ENCODE results near the gene DDA1.

DDA1 gene

DNA sequence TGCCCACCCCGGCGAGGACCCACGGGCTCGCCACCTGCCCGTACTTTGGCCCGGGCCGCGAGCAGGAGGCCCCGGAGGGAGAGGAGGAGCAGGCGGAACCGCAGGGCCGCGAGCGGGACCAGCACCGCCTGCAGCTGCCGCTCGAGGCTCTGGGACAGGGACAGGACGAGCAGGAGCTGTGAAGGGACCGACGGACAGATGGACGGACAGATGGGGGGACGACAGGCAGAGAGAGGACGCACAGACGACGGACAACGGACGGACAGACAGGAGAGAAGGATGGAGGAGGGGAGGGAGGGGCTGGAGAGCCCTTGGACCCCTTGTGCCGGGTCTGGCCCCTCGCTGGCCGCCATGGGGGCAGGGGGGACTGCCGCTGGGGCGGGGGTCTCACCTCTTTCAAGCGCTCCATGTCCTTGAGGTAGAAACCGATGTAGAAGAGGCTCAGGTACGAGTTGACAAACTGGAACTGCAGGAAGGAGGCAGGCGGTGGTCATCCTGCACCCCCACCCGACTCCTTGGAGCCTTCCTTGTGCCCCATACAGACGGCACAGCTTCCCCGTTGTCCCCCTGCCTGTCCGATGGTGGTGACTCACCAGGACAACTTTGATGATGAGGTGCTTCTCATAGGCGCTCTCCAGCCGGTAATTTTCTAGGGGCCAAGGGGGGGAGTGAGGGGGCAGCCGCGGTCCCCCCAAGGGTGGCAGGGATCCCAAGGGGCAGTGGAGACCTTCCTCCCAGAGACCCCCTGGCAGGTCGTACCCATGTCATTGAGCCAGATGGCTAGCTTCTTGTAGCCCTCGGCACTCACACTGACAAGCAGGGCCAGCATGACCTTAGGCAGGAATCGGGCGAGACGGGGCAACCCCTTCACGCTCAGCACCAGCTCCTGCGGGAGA is 20.3 kb downstream of the DDA1 start:
- DNase-seq (ENCODE audit: low read depth in 2 of 2), result no peak

DNA sequence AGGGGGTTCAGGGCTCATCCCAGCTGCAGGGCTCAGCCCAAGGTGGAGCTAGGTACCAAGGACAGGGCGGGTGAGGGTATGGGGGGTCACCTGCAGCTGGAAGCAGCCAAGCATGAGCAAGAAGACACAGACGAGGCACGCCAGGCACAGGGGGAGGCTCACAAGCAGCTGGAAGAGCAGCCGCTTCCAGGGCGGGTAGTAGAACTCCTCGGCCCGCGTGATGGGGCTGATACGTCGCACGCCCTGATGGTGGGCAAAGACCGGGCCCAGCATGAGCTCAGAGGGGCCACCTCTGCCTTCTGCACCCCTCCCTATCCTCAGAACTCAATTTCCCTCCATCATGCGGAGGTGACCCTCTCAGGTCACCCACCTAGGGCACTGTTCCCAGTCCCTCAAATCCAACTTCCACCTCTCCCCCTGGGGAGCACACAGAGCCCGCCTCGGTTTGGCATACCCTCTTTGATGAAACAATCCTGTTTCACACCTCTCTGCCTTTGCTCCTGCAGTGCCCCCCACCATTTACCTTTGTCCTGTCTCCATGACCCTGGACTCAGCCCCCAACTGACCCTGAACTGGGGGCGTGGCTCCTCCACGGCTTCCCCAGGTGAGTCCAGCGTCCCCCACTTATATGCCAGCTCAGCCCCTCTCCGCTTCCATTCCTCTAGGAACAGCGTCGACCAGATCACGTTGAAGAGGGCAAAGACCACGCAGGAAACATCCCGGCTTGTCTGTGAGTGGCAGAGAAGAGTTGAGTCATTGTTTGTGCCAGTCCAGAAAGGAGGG is 21.1 kb downstream of the DDA1 start:
- no peak for DNase-seq (ENCODE audit: low read depth in 2 of 2)

DNA sequence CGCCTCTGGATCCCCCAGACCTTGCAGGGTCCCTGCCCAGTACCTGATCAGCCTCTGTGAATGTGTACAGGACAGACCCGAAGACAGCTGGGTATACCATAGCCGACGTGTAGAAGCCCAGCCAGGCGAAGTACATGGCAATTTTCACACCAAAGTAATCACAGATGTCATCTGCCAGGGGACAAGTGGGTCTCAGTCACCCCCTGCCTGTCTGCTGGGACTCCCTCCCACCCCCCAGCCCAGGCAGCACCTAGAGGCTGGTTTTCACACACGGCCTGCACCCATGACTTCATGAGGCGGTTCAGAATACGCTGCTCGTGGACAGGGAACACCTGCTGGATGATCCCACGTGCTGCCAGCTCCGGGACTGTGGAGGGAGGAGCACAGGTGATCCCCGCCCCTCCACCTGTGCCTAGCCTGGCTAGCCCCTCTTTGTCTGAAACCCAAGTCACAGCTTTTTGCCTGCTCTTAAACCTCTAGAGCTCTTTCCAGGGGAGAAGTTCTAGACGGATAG is 21.7 kb downstream of the DDA1 start:
- DNase-seq (ENCODE audit: low read depth in 2 of 2), result no peak

DNA sequence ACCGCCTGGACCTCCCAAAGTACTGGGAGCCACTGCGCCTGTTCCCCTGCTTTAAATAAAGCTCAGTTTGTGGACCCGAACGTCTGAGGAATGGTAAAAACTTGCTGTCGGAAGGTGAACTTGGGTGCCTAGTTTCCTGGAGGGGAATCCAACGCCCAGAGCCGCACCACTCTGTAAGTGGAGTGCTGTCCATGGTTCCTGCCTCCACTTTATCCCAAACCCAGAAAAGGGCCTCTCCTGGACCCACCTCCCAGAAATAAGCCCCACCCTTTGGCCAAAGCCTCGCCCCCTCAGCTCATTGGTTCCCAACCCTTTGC is 23.0 kb downstream of the DDA1 start:
- DNase-seq (ENCODE audit: low read depth in 2 of 2), result no peak

DNA sequence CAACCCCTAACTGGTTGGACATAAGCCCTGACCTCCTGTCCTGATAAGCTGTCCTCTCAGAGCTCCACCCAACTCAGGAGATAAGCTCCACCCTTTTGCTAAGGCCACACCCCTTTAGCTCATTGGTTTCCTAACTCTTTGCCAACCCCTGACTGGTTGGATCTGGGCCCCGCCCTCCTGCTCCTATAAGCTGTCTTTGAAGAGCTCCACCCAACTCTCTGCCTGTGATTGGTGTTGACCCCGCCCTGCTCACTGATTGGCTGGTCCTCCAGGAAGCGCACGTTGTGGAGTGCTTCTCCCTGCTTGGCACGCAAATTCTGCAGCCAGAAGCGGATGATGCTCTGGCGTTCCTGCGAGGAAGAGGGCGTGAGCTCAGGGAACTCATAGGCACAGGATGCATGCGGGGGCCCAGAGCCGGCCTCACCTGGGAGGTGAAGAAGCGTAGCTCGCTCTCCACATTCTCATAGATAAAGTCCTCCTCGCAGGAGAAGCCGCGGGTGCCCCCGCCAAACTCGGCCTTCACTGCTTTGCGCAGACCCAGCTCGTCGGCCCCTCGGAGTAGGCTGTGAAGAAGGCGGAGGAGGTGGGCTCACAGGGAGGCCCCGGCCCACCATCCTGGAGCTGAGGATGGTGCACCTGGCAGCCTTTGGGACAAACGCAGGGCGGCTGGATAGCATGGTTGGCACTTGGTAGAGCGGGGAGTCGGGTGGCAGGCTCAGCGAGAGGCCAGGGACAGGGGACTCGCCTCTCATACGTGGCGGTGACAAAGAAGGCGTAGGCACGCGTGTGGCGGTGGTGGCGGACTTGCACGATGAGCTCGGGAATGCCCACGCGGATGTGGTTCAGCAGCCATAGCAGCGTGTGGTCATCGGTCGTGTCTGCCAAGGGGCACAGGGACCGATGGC is 23.6 kb downstream of the DDA1 start:
- DNase-seq (ENCODE audit: low read depth in 2 of 2), result peak; percentile 51 to 59

DNA sequence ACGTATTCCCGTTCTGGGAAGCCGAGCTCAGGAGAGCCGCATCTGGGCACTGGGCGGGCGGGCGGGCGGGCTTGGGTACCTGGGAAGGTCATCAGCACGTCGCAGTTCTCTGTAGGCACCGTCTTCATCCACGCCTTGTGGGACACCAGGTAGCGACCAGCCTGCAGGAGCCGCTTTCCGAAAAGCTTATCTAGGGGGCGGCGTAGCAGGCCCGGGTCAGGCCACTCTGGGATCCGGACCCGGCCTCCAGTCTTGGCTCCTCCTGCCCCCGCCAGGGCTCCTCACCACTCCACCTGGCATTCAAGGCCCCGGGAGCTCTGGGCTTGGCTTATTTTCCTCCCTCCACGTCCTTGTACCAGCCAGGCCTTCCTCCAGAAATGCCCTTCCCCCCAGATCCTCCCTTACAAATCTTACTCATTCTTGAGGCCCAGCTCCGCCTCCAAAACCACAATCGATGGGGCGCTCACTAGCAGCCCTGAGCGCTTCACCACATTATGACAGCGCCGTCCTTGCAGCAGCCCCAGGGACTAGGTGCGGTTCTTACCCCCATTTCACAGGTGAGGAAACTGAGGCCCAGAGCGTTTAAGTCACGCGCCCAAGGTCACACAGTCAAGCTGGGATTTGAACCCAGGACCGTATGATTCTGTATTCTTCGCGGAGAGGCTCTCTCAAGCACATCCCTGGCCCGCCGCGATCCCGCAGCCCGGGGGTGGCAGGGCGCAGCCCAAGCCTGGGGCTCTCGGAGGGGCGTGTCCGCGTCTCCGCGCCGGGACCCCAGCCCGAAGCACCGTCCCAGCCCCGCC is 24.4 kb downstream of the DDA1 start:
- DNase-seq (ENCODE audit: low read depth in 2 of 2), result peak; percentile 59 to 76

DNA sequence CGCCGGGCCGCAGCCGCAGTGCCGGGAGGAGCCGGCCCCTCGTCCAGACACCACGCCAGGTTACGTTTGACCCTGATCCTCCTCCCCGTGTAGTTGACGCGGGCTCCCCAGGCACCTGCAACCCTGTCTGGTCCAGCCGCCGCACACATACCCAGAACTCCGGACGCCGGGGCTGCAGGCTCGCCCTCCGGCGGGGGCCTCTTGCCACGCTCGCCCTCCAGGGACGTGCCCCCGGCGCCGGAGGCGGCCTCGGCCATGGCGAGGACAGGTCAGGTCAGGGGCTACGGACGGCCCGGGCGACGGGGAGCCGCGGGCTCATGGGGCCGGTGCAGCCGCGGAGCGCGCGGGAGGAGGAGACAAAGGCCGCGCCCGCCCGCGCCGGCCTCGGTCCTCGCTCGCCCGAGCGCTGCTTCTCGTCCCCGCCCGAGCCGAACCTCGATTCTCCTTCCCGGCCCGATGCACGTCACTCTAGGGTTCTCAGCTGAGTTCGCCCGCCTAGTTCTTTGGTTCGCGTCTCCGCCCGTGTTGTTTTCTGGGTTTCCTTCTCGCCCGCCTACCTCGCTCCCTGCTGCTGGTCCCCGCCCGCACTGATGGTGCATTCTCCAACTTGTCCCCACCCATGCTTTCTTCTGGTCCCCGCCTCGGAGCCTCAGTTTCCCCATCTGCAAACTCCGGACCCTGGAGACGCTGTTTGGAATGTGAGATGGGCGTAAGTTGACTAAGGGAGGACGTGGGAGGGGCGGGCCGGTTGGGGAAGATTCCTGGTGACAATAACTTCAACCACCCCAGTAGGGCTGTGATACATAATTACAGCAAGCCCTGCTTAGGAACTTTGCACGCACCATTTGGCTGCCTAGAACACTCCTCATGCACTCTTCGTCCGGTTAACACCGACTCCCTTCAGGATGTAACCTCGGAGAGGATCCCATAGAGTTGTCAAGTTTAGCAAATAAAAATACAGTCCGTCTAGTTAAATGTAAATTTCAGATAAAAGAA is 25.3 kb downstream of the DDA1 start, which contains the start of gene ANO8:
Gene ANO8, minus strand, starts transcription at position 442 of the 996 bp plus-strand sequence. Its CDS starts 185 bp downstream, at position 257.
- peak; percentile 93 to 96 for DNase-seq (ENCODE audit: low read depth in 2 of 2)

DNA sequence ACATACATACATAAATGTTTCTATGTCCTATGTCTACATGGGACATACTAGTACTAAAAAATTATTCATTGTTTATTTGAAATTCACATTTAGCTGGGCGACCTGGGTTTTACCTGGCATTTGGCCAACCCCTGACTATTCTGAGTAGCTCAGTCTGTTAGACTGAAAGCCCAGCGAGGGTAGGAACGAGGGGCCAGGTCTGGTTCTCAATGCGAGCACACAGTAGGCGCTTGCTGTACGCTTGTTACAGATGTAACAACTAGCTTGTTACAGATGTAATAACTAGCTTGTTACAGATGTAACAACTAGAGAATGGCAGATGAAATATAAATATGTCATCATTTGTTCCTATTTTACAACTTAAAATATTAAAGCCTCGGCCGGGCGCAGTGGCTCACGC is 26.2 kb downstream of the DDA1 start:
- no peak for DNase-seq (ENCODE audit: low read depth in 2 of 2)

DNA sequence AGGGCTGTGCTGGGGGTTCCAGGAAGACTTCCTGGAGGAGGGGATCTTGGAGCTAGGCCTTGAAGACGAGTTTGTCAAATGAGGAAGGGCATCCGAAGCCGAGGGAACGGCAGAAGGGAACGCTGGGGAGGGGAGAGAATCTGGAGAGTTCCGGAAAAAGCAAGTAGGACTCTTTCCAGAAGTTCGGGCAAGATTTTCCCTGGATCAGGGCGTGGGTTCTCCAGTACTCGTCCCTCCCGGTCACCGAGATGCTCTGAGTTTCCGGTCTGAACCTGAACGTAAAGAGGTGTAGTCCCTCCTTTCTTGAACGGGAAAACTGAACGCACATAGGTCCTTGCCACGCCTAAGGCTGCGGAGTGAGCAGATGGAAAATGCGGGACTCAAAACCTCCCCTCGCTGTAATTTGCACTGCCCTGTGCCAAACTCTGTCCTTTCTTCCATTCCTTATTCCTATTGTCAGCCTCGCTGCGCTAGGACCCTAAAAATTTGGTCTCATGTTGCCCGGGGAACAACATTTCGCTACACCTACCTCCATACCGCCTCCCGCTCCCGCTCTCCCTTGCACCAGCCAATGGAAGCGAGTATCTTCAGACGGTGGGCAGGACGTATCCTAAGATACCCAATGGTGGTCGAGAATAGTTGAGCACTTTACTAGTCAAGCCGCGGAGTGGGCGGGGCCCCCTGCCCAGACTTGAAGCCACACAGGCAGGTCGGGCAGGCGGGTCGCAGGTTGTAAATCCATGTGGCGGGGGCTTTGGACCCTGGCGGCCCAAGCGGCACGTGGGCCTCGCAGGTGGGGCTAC is 27.7 kb downstream of the DDA1 start, which contains the start of gene GTPBP3:
Gene GTPBP3, plus strand, starts transcription at position 682 of the 803 bp plus-strand sequence. Its CDS starts 59 bp downstream, at position 741.
- DNase-seq (ENCODE audit: low read depth in 2 of 2), result peak; percentile 95 to 96

DNA sequence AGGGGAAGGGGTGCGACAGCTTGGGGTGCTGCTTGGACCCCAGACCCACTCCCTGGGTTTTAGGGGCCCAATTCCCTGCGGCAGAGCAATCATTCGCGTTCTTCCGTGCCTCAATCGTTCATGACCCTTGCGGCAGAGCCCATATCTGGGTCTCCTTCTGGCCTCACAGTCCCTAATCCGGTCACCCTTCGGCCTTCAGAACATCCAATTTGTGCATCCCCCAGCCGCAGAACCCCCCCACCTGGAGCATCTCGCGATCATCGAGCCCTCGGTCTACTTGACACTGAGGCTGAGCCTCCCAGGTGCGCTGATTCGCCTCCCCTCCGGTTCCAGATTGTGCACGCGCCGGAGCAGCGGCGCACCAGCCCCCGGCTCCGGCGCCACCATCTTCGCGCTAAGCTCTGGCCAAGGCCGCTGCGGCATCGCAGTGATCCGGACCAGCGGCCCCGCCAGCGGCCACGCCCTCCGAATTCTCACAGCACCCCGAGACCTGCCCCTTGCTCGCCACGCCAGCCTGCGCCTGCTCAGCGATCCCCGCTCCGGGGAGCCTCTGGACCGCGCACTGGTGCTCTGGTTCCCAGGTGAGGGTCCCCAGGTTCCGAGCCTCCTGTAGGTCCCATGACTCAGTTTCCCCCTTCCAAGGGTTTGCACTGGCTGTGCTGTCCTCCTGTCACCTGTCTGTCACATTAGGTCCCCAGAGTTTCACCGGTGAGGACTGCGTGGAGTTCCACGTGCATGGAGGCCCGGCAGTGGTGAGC is 28.5 kb downstream of the DDA1 start:
- DNase-seq (ENCODE audit: low read depth in 2 of 2), result no peak

DNA sequence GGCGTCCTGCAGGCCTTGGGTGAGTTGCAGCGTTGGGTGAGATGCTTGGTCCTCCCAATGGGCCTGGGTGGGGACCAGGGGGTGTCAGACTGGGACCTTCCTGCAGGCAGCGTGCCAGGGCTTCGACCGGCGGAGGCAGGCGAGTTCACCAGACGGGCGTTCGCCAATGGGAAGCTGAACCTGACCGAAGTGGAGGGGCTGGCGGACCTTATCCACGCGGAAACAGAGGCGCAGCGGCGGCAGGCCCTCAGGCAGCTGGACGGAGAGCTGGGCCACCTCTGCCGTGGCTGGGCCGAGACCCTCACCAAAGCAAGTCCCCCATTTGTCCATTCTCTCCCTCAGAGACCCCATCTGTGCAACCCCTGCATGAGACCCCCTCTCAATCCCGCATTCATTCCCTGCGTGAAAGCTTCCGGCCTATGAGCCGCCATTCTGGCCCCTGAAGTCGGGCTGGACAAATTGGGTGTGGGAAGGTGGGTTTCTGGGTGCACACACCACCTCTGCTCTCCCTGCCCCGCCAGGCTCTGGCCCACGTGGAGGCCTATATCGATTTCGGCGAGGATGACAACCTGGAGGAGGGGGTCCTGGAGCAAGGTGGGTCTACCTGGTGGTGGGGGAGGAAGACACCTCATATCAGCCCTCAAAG is 29.2 kb downstream of the DDA1 start:
- DNase-seq (ENCODE audit: low read depth in 2 of 2), result no peak

DNA sequence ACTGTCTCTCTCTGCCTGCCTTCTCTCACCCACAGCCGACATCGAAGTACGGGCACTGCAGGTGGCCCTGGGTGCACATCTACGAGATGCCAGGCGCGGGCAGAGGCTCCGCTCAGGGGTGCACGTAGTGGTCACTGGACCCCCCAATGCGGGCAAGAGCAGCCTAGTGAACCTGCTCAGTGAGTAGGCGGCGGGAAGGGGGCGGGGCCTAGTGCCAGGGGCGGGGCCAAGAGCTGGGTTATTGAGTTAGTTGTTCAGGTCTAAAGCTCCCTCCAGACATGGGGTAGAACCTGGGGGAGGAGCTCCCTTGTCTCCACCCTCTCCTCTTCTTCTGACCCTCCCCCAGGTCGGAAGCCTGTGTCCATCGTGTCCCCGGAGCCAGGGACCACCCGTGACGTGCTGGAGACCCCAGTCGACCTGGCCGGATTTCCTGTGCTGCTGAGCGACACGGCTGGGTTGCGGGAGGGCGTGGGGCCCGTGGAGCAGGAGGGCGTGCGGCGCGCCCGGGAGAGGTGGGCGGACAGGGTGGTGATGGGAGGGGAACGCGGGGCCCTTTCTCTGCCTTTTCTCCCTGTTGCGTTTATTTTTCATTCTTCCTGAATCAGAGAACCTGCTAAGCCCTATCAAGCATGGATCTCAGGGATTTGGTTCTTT is 29.9 kb downstream of the DDA1 start:
- peak in 1 of 2 donors; percentile 52 for DNase-seq (ENCODE audit: low read depth in 2 of 2)

DNA sequence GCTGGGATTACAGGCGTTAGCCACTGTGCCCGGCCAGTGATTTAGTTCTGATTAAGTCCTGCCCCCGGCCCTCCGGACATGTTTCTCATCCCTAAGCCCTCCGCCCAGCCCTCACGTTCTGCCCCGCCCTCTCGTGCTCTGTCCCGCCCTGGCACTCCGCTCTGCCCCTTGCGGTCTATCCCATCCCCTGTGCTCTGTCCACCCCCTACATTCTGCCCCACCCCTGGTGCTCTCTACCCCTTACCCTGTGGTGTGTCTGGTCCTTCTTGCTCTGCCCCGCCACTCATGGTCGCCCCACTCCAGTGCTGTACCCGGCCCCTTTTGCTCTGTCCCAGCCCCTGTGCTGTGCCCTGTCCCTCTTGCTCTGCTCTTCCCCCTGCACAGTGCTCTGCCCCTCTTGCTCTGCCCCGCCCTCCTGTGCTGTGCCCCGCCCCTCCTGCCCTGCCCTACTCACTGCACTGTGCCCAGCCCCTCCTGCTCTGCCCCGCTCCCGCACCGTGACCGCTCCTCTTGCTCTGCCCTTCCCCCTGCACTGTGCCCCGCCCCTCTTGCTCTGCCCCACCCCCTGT is 31.0 kb downstream of the DDA1 start:
- DNase-seq (ENCODE audit: low read depth in 2 of 2), result no peak

DNA sequence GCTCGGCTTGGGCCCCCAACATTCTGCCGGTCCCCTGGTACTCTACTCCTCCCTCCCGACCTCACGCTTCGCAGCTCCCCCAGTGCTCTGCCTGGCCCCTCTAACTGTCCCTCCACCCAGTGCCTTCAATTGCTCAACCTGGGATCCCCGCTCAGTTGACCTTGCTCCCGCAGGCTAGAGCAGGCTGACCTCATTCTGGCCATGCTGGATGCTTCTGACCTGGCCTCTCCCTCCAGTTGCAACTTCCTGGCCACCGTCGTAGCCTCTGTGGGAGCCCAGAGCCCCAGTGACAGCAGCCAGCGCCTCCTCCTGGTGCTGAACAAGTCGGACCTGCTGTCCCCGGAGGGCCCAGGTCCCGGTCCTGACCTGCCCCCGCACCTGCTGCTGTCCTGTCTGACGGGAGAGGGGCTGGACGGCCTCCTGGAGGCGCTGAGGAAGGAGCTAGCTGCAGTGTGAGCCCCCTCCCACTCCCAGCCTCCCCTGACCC is 31.6 kb downstream of the DDA1 start:
- DNase-seq (ENCODE audit: low read depth in 2 of 2), result no peak

DNA sequence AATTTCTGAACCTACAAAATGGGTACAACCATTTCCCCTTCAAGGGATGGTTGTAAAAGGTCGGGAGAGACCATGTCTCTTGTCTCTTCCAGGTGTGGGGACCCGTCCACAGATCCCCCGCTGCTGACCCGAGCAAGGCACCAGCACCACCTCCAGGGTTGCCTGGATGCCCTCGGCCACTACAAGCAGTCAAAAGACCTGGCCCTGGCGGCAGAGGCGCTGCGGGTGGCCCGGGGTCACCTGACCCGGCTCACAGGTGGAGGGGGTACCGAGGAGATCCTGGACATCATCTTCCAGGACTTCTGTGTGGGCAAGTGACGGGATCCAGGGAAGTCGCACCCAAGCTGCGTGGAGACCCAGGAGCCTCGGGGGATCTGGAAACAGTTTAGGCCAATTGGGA is 32.0 kb downstream of the DDA1 start:
- no peak for DNase-seq (ENCODE audit: low read depth in 2 of 2)

DNA sequence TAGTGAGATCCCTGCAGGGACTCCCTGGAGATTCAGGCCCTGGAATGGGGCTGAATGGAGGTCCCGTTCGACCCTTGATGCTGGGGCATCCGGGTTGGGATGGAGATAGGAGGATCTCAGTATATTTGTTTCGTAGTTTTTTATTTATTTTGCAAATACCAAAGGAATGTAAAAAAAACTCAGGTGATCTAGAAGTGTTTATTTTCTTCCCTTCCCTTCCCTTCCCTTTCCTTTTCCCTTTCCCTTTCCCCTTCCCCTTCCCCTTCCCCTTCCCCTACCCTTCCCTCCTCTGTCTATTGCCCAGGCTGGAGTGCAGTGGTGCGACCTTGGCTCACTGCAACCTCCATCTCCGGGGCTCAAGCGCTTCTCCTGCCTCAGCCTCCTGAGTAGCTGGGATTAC is 32.5 kb downstream of the DDA1 start:
- DNase-seq (ENCODE audit: low read depth in 2 of 2), result no peak

All from stimulated activated CD4-positive, alpha-beta T cell treated with anti-CD3 and anti-CD28 coated beads, Interleukin-15, amount 100 ng/mL, for 48 hours (primary cell).